HCT116 (cell line): ENCODE measurements around the gene CDK5RAP1. TPM values are rescaled to one million over a fixed set of nuclear protein-coding genes. Genes with fewer than 3 reads are reported as not detected.

ENCODE experiments used
- ATAC-seq: fragments of 200-7000 bp; cut with Tn5 transposase; 2 replicates; pipeline ENCODE4 v1.9.1; 2020; ENCODE audit warnings: mild to moderate bottlenecking, moderate library complexity
- BruUV-seq: library from RNA; stranded (reverse); fragments of 400-500 nt; replicated peaks from 2 replicates; lab custom pipeline; 2021; lab: Mats Ljungman, UMichigan
- CTCF ChIA-PET: fragments of 300-600 bp; sonication (Branson Sonifier 250); formaldehyde crosslinking; loops from one replicate; lab custom pipeline; 2021; ENCODE audit warnings: antibody characterized with exemption; lab: Charles Lee
- POLR2A ChIA-PET: fragments of 300-600, 350-600 bp; sonication (Branson Sonifier 250); formaldehyde crosslinking; loops from one replicate; lab custom pipeline; 2021; ENCODE audit warnings: antibody characterized with exemption; lab: Charles Lee
- RAD21 ChIA-PET, 2 experiments: fragments of 300-600 bp; sonication (Branson Sonifier 250); formaldehyde crosslinking; loops; one replicate each; lab custom pipeline; 2023; ENCODE audit warnings: low total read pairs in 2 of 2; ENCODE audit not compliant: uncharacterized antibody in 2 of 2, unreplicated experiment in 2 of 2, low non-redundant PET in 1 of 2; lab: Charles Lee
- DNase-seq: peaks from one replicate; pipeline ENCODE4 v3.0.0-alpha.2; 2010; ENCODE audit warnings: low read depth, low spot score
- H2AFZ ChIP-seq: fragments of 200-600 bp; shearing (Covaris generic), sonication (generic); 2 replicates; pipeline ENCODE4 v1.6.1; 2017; ENCODE audit warnings: low read depth, mixed run types, mixed read lengths, antibody characterized with exemption, low read length; ENCODE audit not compliant: poor library complexity, severe bottlenecking
- H3K27ac ChIP-seq: 2 replicates; pipeline ENCODE4 v1.5.1; 2012; ENCODE audit warnings: low read depth, low read length
- H3K27me3 ChIP-seq: fragments of 200-600 bp; sonication (generic); 2 replicates; pipeline ENCODE4 v1.6.1; 2016; ENCODE audit warnings: mixed run types, low read length, mixed read lengths; ENCODE audit not compliant: insufficient read depth
- H3K36me3 ChIP-seq, 2 experiments: fragments of 200-500 bp in 1 of 2; fragments of 200-600 bp in 1 of 2; sonication (Bioruptor generic) in 1 of 2; sonication (generic) in 1 of 2; 2 replicates each; pipeline versions ENCODE4 v1.5.1 to v1.6.1; 2014 to 2016; ENCODE audit warnings: low read length in 2 of 2, inconsistent platforms in 1 of 2, mixed read lengths in 1 of 2, mixed run types in 1 of 2; ENCODE audit not compliant: insufficient read depth in 2 of 2, control insufficient read depth in 1 of 2
- H3K4me1 ChIP-seq, 2 experiments: fragments of 200-600 bp in 1 of 2; sonication (generic) in 1 of 2; 2 replicates each; pipeline versions ENCODE4 v1.5.1 to v1.6.1; 2012 to 2017; ENCODE audit warnings: low read length in 2 of 2, inconsistent platforms in 1 of 2, mild to moderate bottlenecking in 1 of 2, mixed read lengths in 1 of 2, mixed run types in 1 of 2, moderate library complexity in 1 of 2; ENCODE audit not compliant: insufficient read depth in 2 of 2, control insufficient read depth in 1 of 2
- H3K4me2 ChIP-seq: fragments of 200-600 bp; sonication (generic); 2 replicates; pipeline ENCODE4 v1.6.1; 2017; ENCODE audit warnings: mixed run types, low read length, mixed read lengths
- H3K4me3 ChIP-seq, 2 experiments: fragments of 200-600 bp in 1 of 2; sonication (generic) in 1 of 2; replicated peaks in 1 of 2; 2 replicates each; pipeline ENCODE4 v1.5.1; 2011 to 2016; ENCODE audit warnings: low read length in 2 of 2, control low read depth in 1 of 2, low read depth in 1 of 2, mild to moderate bottlenecking in 1 of 2, mixed read lengths in 1 of 2, mixed run types in 1 of 2
- H3K79me2 ChIP-seq: fragments of 200-600 bp; sonication (generic); 2 replicates; pipeline ENCODE4 v1.6.1; 2017; ENCODE audit warnings: mild to moderate bottlenecking, mixed run types, low read length, moderate library complexity, mixed read lengths; ENCODE audit not compliant: insufficient read depth
- H3K9ac ChIP-seq: fragments of 200-600 bp; sonication (generic); 2 replicates; pipeline ENCODE4 v1.6.1; 2016; ENCODE audit warnings: low read length, mixed read lengths
- H3K9me2 ChIP-seq: fragments of 200-600 bp; sonication (generic), shearing (Covaris generic); 2 replicates; pipeline ENCODE4 v1.6.1; 2017; ENCODE audit warnings: mixed run types, mild to moderate bottlenecking, moderate library complexity; ENCODE audit not compliant: insufficient read depth
- H3K9me3 ChIP-seq, 2 experiments: fragments of 200-500 bp in 1 of 2; fragments of 200-600 bp in 1 of 2; sonication (Bioruptor generic) in 1 of 2; sonication (generic) in 1 of 2; 2 replicates each; pipeline ENCODE4 v1.6.1; 2014 to 2017; ENCODE audit warnings: low read length in 2 of 2, mixed read lengths in 2 of 2, inconsistent platforms in 1 of 2, low read depth in 1 of 2, mild to moderate bottlenecking in 1 of 2, mixed run types in 1 of 2, moderate library complexity in 1 of 2; ENCODE audit not compliant: control insufficient read depth in 1 of 2, insufficient read depth in 1 of 2
- H4K20me1 ChIP-seq: fragments of 200-600 bp; sonication (generic), shearing (Covaris generic); 2 replicates; pipeline ENCODE4 v1.6.1; 2017; ENCODE audit warnings: mixed run types, mild to moderate bottlenecking, moderate library complexity; ENCODE audit not compliant: insufficient read depth
- CBX3 ChIP-seq: IDR thresholded peaks from 2 replicates; pipeline ENCODE4 v1.6.1; 2012; ENCODE audit warnings: low read depth
- CEBPB ChIP-seq: IDR thresholded peaks from 2 replicates; pipeline ENCODE4 v1.6.1; 2012; ENCODE audit warnings: low read depth
- CTCF ChIP-seq, 3 experiments: fragments of 200-600 bp in 1 of 3; sonication (generic) in 1 of 3; IDR thresholded peaks in 2 of 3; conservative IDR thresholded peaks in 1 of 3; 2 replicates each; pipeline ENCODE4 v1.5.1; 2012 to 2017; ENCODE audit warnings: low read depth in 2 of 3, low read length in 2 of 3, antibody characterized with exemption in 1 of 3, borderline replicate concordance in 1 of 3, control low read depth in 1 of 3, mild to moderate bottlenecking in 1 of 3, mixed read lengths in 1 of 3, mixed run types in 1 of 3, moderate library complexity in 1 of 3; ENCODE audit not compliant: insufficient read depth in 1 of 3
- ELF1 ChIP-seq: IDR thresholded peaks from 2 replicates; pipeline ENCODE4 v1.6.1; 2012; ENCODE audit warnings: low read depth, borderline replicate concordance
- EZH2phosphoT487 ChIP-seq: fragments of 200-600 bp; IDR thresholded peaks from 2 replicates; pipeline ENCODE4 v1.6.1; 2018; ENCODE audit warnings: antibody characterized with exemption, borderline replicate concordance
- JUND ChIP-seq: IDR thresholded peaks from 2 replicates; pipeline ENCODE4 v1.6.1; 2012
- POLR2AphosphoS5 ChIP-seq: IDR thresholded peaks from 2 replicates; pipeline ENCODE4 v1.6.1; 2011; ENCODE audit warnings: mild to moderate bottlenecking, low read depth, low read length, moderate library complexity
- REST ChIP-seq: IDR thresholded peaks from 2 replicates; pipeline ENCODE4 v1.6.1; 2012; ENCODE audit warnings: low read depth
- SRF ChIP-seq: IDR thresholded peaks from 2 replicates; pipeline ENCODE4 v1.6.1; 2012; ENCODE audit warnings: low read depth
- YY1 ChIP-seq: IDR thresholded peaks from 2 replicates; pipeline ENCODE4 v1.6.1; 2011; ENCODE audit warnings: low read length, low read depth, moderate library complexity, mild to moderate bottlenecking; ENCODE audit not compliant: insufficient replicate concordance; ENCODE audit errors: extremely low read depth
- ZNF274 ChIP-seq: fragments of 200-500 bp; sonication (Bioruptor generic); IDR thresholded peaks from 2 replicates; pipeline ENCODE4 v1.6.1; 2014; ENCODE audit warnings: mild to moderate bottlenecking, low read depth, low read length, inconsistent platforms
- intact Hi-C: fragments of 100-400 bp; cut with micrococcal nuclease; formaldehyde crosslinking; loops from 2 replicates; pipeline ENCODE4 v1.10.0; 2022
- total RNA-seq: library from RNA; stranded (reverse); gene quantifications from one replicate; pipeline ENCODE4 v1.2.1, GENCODE V29; 2021; ENCODE audit not compliant: unreplicated experiment

Gene CDK5RAP1
- total RNA-seq, 1 experiment from 2014 or later: 41.4 TPM

- no peaks in the 10 kb centered on the region for H4K20me1 ChIP-seq
- no peak for ATAC-seq
- H3K36me3 ChIP-seq: no peaks in the 10 kb centered on the region
- no peaks in the 10 kb centered on the region for H3K9me2 ChIP-seq
- H3K79me2 ChIP-seq: no peaks in the 10 kb centered on the region
- H3K9ac ChIP-seq: no peak overlapping the region
- DNase-seq: no peak
- ChIA-PET POLR2A (no interaction called here), RAD21 (no interaction called here), CTCF (no interaction called here)
- no peak for TF ChIP-seq CEBPB
- TF ChIP-seq ELF1: no peak
- TF ChIP-seq JUND: no peak
- no peak for TF ChIP-seq REST
- H3K27me3 ChIP-seq: no peaks in the 10 kb centered on the region
- H2AFZ ChIP-seq: no peak overlapping the region
- no peak overlapping the region for H3K4me3 ChIP-seq
- H3K9me3 ChIP-seq: no peaks in the 10 kb centered on the region
- intact Hi-C loops: no loop called here
- H3K4me2 ChIP-seq: no peak overlapping the region
- H3K27ac ChIP-seq: no peak overlapping the region
- no TSS peak for BruUV-seq
- no peaks in the 10 kb centered on the region for H3K4me1 ChIP-seq
Observed at GRCh38 chr20:33328157-33329137, 72.9 kb downstream of the CDK5RAP1 start.

GRCh38 chr20:33325350-33325749 lies 76.0 kb downstream of the CDK5RAP1 start:
- BruUV-seq: no TSS peak
- ChIA-PET RAD21 (no interaction called here), CTCF (no interaction called here), POLR2A (no interaction called here)
- Histone ChIP-seq H3K27me3 (no peaks in the 10 kb centered on the region), H3K4me3 (no peak overlapping the region), H3K36me3 (no peaks in the 10 kb centered on the region), H3K9ac (no peak overlapping the region), H3K79me2 (no peaks in the 10 kb centered on the region), H3K4me1 (no peaks in the 10 kb centered on the region), H4K20me1 (no peaks in the 10 kb centered on the region), H3K4me2 (no peak overlapping the region), H3K27ac (no peak overlapping the region), H3K9me3 (no peaks in the 10 kb centered on the region), H2AFZ (no peak overlapping the region), H3K9me2 (no peaks in the 10 kb centered on the region)
- DNase-seq: no peak
- intact Hi-C loops: no loop called here
- ATAC-seq: no peak
- TF ChIP-seq CBX3 (no peak), SRF (no peak), CTCF (IDR thresholded peaks at IDR 0.05 in 2 of 3, conservative IDR thresholded peaks at IDR 0.05 in 1 of 3; ENCODE audit: borderline replicate concordance in 1 of 3, insufficient read depth in 1 of 3, low read depth in 2 of 3, low read length in 2 of 3) (no peak), ZNF274 (no peak), EZH2phosphoT487 (no peak), POLR2AphosphoS5 (no peak), YY1 (no peak)
